Cardiac muscle cell (in vitro differentiated cells and primary cell): ENCODE measurements around the gene CAST. TPM values are rescaled to one million over a fixed set of nuclear protein-coding genes. Genes with fewer than 3 reads are reported as not detected.

ENCODE experiments used
- DNase-seq, 2 donors: peaks; one replicate each; pipeline versions ENCODE4 v3.0.0 to v3.0.0-alpha.2; 2010 to 2017; ENCODE audit warnings: low read depth in 1 of 2, low spot score in 1 of 2
- H3K27ac ChIP-seq: fragments of 200-600 bp; sonication (generic); 2 replicates; pipeline ENCODE4 v1.5.1; 2016
- H3K27me3 ChIP-seq: fragments of 200-600 bp; sonication (generic); 2 replicates; pipeline ENCODE4 v1.6.0; 2016; ENCODE audit warnings: control low read depth
- H3K36me3 ChIP-seq: fragments of 200-600 bp; sonication (generic); 2 replicates; pipeline ENCODE4 v1.5.1; 2016; ENCODE audit warnings: control low read depth
- H3K4me1 ChIP-seq: fragments of 200-600 bp; sonication (generic); 2 replicates; pipeline ENCODE4 v1.8.1; 2017; ENCODE audit warnings: low read depth, mild to moderate bottlenecking, mixed run types
- H3K4me3 ChIP-seq: fragments of 200-600 bp; sonication (generic); 2 replicates; pipeline ENCODE4 v1.5.1; 2016; ENCODE audit warnings: mild to moderate bottlenecking
- H3K9me3 ChIP-seq: fragments of 200-600 bp; sonication (generic); 2 replicates; pipeline ENCODE4 v1.5.1; 2017; ENCODE audit warnings: low read depth, mild to moderate bottlenecking, control low read depth
- polyA plus RNA-seq: library from polyadenylated mRNA; unstranded; fragments of >200 nt; fragmentation: Nextera tagmentation; extraction: Ambion mirVana; gene quantifications from 2 replicates; pipeline ENCODE4 v1.2.1, GENCODE V29; 2016
- total RNA-seq: library from RNA; depleted of rRNA; stranded (reverse); fragments of >200 nt; gene quantifications from 2 replicates; pipeline ENCODE4 v1.2.3, GENCODE V29; 2016
- TF ChIP-seq, protein P1 (sequence below): IDR thresholded peaks from 2 replicates; pipeline ENCODE4 v1.5.1; 2012; ENCODE audit warnings: low read depth, mild to moderate bottlenecking, low read length

Gene CAST
- total and polyA plus RNA-seq, 2 experiments from 2014 or later, result 85.2 to 101 TPM

DNA sequence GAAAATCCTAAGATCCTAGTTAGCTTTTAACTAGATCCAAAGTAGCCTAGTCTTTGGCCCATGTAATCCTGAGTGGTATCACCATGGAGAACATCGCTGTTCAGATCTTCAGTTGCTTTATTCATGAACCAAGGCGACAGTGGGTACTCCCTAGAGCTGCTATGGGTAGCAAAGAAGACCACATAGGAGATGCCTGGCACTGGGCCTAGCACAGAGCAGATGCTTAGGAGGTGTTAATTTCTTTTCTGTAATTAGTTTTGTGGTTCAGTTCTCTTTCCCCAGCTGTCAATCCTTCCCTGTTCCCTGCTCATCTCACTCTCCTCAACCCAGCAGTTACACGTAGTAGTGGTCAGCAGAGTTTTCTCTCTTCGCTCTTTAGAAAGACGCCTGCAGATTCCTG lies 9.3 kb downstream of the CAST start:
- Histone ChIP-seq H3K27me3 (no peaks in the 10 kb centered on the region), H3K36me3 (no peaks in the 10 kb centered on the region), H3K27ac (no peak overlapping the region), H3K4me3 (no peak overlapping the region), H3K9me3 (no peaks in the 10 kb centered on the region), H3K4me1 (no peaks in the 10 kb centered on the region)
- DNase-seq, result no peak
- TF ChIP-seq, protein P1, sequence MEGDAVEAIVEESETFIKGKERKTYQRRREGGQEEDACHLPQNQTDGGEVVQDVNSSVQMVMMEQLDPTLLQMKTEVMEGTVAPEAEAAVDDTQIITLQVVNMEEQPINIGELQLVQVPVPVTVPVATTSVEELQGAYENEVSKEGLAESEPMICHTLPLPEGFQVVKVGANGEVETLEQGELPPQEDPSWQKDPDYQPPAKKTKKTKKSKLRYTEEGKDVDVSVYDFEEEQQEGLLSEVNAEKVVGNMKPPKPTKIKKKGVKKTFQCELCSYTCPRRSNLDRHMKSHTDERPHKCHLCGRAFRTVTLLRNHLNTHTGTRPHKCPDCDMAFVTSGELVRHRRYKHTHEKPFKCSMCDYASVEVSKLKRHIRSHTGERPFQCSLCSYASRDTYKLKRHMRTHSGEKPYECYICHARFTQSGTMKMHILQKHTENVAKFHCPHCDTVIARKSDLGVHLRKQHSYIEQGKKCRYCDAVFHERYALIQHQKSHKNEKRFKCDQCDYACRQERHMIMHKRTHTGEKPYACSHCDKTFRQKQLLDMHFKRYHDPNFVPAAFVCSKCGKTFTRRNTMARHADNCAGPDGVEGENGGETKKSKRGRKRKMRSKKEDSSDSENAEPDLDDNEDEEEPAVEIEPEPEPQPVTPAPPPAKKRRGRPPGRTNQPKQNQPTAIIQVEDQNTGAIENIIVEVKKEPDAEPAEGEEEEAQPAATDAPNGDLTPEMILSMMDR, result no peak

DNA sequence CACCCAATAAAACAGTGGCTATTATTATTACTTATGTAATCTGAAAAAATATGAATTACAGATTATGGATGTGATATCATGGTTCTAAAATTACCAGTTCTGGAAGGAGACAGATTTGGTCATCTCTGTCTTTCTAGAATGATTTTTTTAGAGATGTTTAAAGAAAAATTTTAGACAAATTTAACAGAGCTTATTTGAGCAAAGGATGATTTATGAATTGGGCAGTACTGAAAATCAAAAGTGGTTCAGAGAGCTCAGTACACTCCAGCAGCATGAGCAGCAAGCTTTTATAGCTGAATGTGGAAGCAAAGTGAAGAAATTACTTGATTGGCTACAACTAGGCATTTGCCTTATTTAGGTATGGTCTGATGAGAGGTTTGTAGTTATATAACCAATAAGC lies 11.0 kb downstream of the CAST start:
- TF ChIP-seq, protein P1, result no peak
- Histone ChIP-seq H3K9me3 (no peaks in the 10 kb centered on the region), H3K27me3 (no peaks in the 10 kb centered on the region), H3K36me3 (no peaks in the 10 kb centered on the region), H3K27ac (no peak overlapping the region), H3K4me1 (no peaks in the 10 kb centered on the region), H3K4me3 (no peak overlapping the region)
- no peak for DNase-seq

DNA sequence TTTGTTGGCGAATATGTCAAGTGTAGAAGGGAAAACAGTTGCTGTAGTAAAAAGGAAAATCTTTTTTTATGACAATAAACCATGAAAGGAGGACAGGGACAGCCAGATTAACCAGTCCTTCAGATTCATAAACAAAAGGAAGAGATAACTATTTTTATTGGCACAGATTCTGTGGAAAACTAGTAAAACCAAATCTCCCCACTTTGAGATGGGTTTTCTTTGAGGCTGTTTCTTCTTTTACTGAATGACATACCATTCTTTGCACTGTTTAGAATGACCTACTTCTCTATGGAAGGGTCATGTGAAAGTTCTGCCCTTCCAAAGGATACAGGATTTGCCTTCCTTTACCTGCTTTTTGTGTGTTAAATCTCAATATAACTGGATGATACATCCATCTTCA lies 13.7 kb downstream of the CAST start:
- Histone ChIP-seq H3K9me3 (no peaks in the 10 kb centered on the region), H3K27ac (no peak overlapping the region), H3K36me3 (no peaks in the 10 kb centered on the region), H3K4me3 (no peak overlapping the region), H3K27me3 (no peaks in the 10 kb centered on the region), H3K4me1 (no peaks in the 10 kb centered on the region)
- TF ChIP-seq, protein P1, result no peak
- DNase-seq, result no peak

DNA sequence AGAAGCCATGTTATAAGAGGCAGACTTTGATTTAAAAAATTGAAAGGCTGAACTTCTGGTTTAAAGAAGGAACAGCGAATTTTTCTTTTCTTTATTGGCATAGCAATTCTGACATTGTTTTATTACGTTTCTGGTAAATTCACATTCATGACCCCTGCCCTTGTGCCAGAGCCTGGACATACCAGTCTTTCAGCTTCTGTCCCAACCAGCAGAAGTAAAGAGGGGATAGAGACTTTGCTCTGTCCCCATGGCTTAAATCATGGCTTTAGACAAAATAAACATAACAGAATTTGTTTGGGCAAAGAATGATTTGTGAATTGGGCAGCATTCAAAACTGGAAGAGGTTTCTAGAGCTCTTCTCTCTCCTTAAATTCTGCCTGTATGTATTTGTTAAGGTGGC lies 15.3 kb downstream of the CAST start:
- Histone ChIP-seq H3K4me1 (no peaks in the 10 kb centered on the region), H3K27me3 (no peaks in the 10 kb centered on the region)

DNA sequence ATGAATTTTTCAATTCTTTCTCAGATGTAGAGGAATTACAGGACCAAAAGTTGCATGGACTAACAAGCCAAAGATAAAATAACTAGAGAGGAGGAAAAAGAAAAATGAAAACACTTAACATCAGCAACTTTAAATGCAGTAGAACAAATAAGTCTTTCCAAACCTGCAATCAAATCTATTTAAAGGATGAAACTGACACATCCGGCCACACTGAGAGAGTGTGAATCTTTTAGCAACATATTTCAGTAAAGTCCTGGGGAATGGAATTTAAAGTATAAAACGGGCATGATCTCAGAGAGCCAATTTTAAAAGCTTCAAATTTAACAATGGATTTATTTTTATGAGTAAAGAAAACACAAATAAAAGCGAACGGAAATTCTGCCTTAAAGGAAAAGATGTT lies 17.1 kb downstream of the CAST start:
- H3K27ac ChIP-seq, result no peak overlapping the region
- H3K4me1 ChIP-seq, result no peaks in the 10 kb centered on the region
- no peak overlapping the region for H3K4me3 ChIP-seq
- TF ChIP-seq, protein P1, result no peak
- H3K9me3 ChIP-seq, result no peaks in the 10 kb centered on the region
- H3K27me3 ChIP-seq, result no peaks in the 10 kb centered on the region
- no peak for DNase-seq
- H3K36me3 ChIP-seq, result no peaks in the 10 kb centered on the region

More for the DNA sequence above, 15.3 kb downstream of the CAST start:
- TF ChIP-seq, protein P1, result no peak
- Histone ChIP-seq H3K27ac (no peak overlapping the region), H3K4me3 (no peak overlapping the region), H3K36me3 (no peaks in the 10 kb centered on the region), H3K9me3 (no peaks in the 10 kb centered on the region)
- DNase-seq, result no peak
